Kidney (tissue), 14 donors: ENCODE results near the gene WRAP73. TPM values are rescaled to one million over a fixed set of nuclear protein-coding genes. Genes with fewer than 3 reads are reported as not detected.

Source experiments
- DNase-seq, 5 donors: peaks; one replicate each; pipeline ENCODE4 v3.0.0-alpha.2; 2013 to 2020
- FAIRE-seq: peaks from 2 replicates; lab custom pipeline; 2012; peaks lifted over from hg19 to GRCh38; lab: Jason Lieb, UNC
- H3K27ac ChIP-seq, 2 donors: one replicate each; pipeline ENCODE4 v1.7.0; 2013; ENCODE audit warnings: low read depth in 2 of 2, low read length in 2 of 2, inconsistent platforms in 1 of 2
- H3K27me3 ChIP-seq: one replicate; pipeline ENCODE4 v1.7.1; 2013; ENCODE audit warnings: low read length, inconsistent platforms; ENCODE audit not compliant: control insufficient read depth, insufficient read depth
- H3K36me3 ChIP-seq, 3 donors: one replicate each; pipeline versions ENCODE4 v1.7.0 to v1.7.1; 2013; ENCODE audit warnings: low read length in 3 of 3, control low read depth in 1 of 3, inconsistent platforms in 1 of 3; ENCODE audit not compliant: insufficient read depth in 3 of 3, control insufficient read depth in 2 of 3
- H3K4me1 ChIP-seq, 3 donors: one replicate each; pipeline versions ENCODE4 v1.7.0 to v1.7.1; 2013; ENCODE audit warnings: low read length in 3 of 3, inconsistent platforms in 1 of 3, low read depth in 1 of 3; ENCODE audit not compliant: control insufficient read depth in 2 of 3, insufficient read depth in 2 of 3
- H3K4me3 ChIP-seq, 3 donors: one replicate each; pipeline versions ENCODE4 v1.7.0 to v1.8.1; 2013; ENCODE audit warnings: low read length in 3 of 3, control low read depth in 1 of 3, inconsistent platforms in 1 of 3
- H3K9ac ChIP-seq, 3 donors: one replicate each; pipeline versions ENCODE4 v1.7.0 to v1.7.1; 2013; ENCODE audit warnings: low read length in 3 of 3, control low read depth in 1 of 3, inconsistent platforms in 1 of 3
- H3K9me3 ChIP-seq, 3 donors: one replicate each; pipeline versions ENCODE4 v1.7.0 to v1.7.1; 2013; ENCODE audit warnings: low read length in 3 of 3, control low read depth in 1 of 3, inconsistent platforms in 1 of 3; ENCODE audit not compliant: control insufficient read depth in 2 of 3, insufficient read depth in 1 of 3
- CTCF ChIP-seq: IDR thresholded peaks from 3 replicates; pipeline ENCODE4 v1.5.1; 2012; ENCODE audit warnings: mild to moderate bottlenecking, moderate library complexity, borderline replicate concordance; ENCODE audit not compliant: insufficient read depth; ENCODE audit errors: extremely low read depth
- intact Hi-C: fragments of 100-400 bp; cut with DNase I; formaldehyde crosslinking; loops from one replicate; pipeline ENCODE4 v1.11.1; 2022
- polyA plus RNA-seq: library from polyadenylated mRNA; stranded (reverse); fragments of 350-450 nt; fragmentation: Illumina TruSeq; extraction: RNeasy Lipid Tissue Mini Kit (QIAGEN cat#74804); gene quantifications from one replicate; pipeline ENCODE4 v1.2.3, GENCODE V29; 2014; ENCODE audit warnings: low read depth, low replicate concordance; ENCODE audit not compliant: insufficient read depth
- total RNA-seq: library from RNA; stranded (reverse); fragmentation: NEBNext Ultra II Directional; extraction: Animal tissue kit (Norgen Biotek cat#: 25700); gene quantifications from one replicate; pipeline ENCODE4 v1.2.1, GENCODE V29; 2021
- donor health status: control.
- donor health status: control.
- donor health status: control.
- donor health status: control.
- donor health status: control.
- donor health status: DM: yes; HTN: yes; CAD: no.
- donor health status: Normal renal cell carcinoma (clear cell type).

WRAP73 gene
- total and polyA plus RNA-seq, 2 donors from 2014 or later: 18.4 to 19.6 TPM

GRCh38 chr1:3673381-3674099 lies 23.6 kb upstream of the WRAP73 start:
- no peak for TF ChIP-seq CTCF
- FAIRE-seq (no peak), DNase-seq (peak in 1 of 5 donors; percentile 60)
- no peaks in the 10 kb centered on the region for H3K36me3 ChIP-seq
- no peak overlapping the region for H3K4me3 ChIP-seq
- H3K27ac ChIP-seq: no peak overlapping the region
- H3K9ac ChIP-seq: no peak overlapping the region
- peaks cover 0 to 5% (median 0%) of the 10 kb centered on the region in 3 donors for H3K4me1 ChIP-seq
- H3K27me3 ChIP-seq: no peaks in the 10 kb centered on the region
- H3K9me3 ChIP-seq: no peaks in the 10 kb centered on the region
- intact Hi-C loops: no loop called here

GRCh38 chr1:3672971-3673361 lies 23.1 kb upstream of the WRAP73 start:
- no peak for TF ChIP-seq CTCF
- DNase-seq: no peak
- no peaks in the 10 kb centered on the region for H3K9me3 ChIP-seq
- H3K27me3 ChIP-seq: no peaks in the 10 kb centered on the region
- intact Hi-C loops: no loop called here
- no peak overlapping the region for H3K27ac ChIP-seq
- no peak overlapping the region for H3K9ac ChIP-seq
- H3K4me1 ChIP-seq: peaks cover 0 to 5% (median 0%) of the 10 kb centered on the region in 3 donors
- no peak for FAIRE-seq
- no peak overlapping the region for H3K4me3 ChIP-seq
- no peaks in the 10 kb centered on the region for H3K36me3 ChIP-seq

- no peak for TF ChIP-seq CTCF
- FAIRE-seq: no peak
- intact Hi-C loops: no loop called here
- no peaks in the 10 kb centered on the region for H3K9me3 ChIP-seq
- H3K4me3 ChIP-seq: no peak overlapping the region
- no peaks in the 10 kb centered on the region for H3K27me3 ChIP-seq
- no peaks in the 10 kb centered on the region for H3K36me3 ChIP-seq
- H3K4me1 ChIP-seq: peaks cover 0 to 5% (median 0%) of the 10 kb centered on the region in 3 donors
- H3K27ac ChIP-seq: no peak overlapping the region
- H3K9ac ChIP-seq: no peak overlapping the region
- DNase-seq: peak in 1 of 5 donors; percentile 67
Measured at GRCh38 chr1:3672231-3672970, 22.5 kb upstream of the WRAP73 start.
